Left ventricle myocardium superior (tissue), 1 donor: ENCODE measurements around the gene SDSL. TPM values are rescaled to one million over a fixed set of nuclear protein-coding genes. Genes with fewer than 3 reads are reported as not detected.

Source experiments
- ATAC-seq: fragments of 200-7000 bp; cut with Tn5 transposase; one replicate; pipeline ENCODE4 v1.9.1; 2020; ENCODE audit warnings: mild to moderate bottlenecking, moderate library complexity
- DNase-seq: peaks from one replicate; pipeline ENCODE4 v3.0.0-alpha.2; 2020
- intact Hi-C: fragments of 100-400 bp; cut with micrococcal nuclease; formaldehyde crosslinking; loops from one replicate; pipeline ENCODE4 v1.11.0; 2022
- long read RNA-seq: library from polyadenylated mRNA; unstranded; transcript quantifications from one replicate; pipeline ENCODE4 v2.0.0, GENCODE V29; 2021
- total RNA-seq: library from RNA; stranded (reverse); fragmentation: NEBNext Ultra II Directional; extraction: Animal tissue kit (Norgen Biotek cat#: 25700); gene quantifications from one replicate; pipeline ENCODE4 v1.2.1, GENCODE V29; 2021
- donor health status: DM: no; HTN: yes; CAD: no; lungs with severe emphysema.

SDSL gene
- total RNA-seq: 7.6 TPM
- long read RNA-seq, transcript SDSL-202 (8 exons, 1,449 nt): major isoform, 13 of 13 reads
- long read RNA-seq, partial matches to known transcripts: 0 of 13 reads
- long read RNA-seq, other reads (novel, unspliced or antisense): 0 of 13 reads

- intact Hi-C loops: loop anchor here (10.0 kb wide), 1 partner anchor 107 kb away; no protein-coding TSS in a partner anchor
- ATAC-seq (peak; percentile 89), DNase-seq (peak; percentile 68)
Measured at GRCh38 chr12:113422030-113422885, at the start of gene SDSL. Gene SDSL, plus strand, starts transcription at chr12:113422380. Its CDS starts 5,603 bp downstream, at chr12:113427983.

- ATAC-seq (no peak), DNase-seq (no peak)
- intact Hi-C loops: no loop called here
Measured at GRCh38 chr12:113373440-113373839, 48.7 kb upstream of the SDSL start.

- ATAC-seq (no peak), DNase-seq (no peak)
- intact Hi-C loops: no loop called here
Measured at GRCh38 chr12:113373969-113374368, 48.2 kb upstream of the SDSL start.

GRCh38 chr12:113374823-113375428 lies 47.3 kb upstream of the SDSL start:
- ATAC-seq: no peak
- intact Hi-C loops: no loop called here
- no peak for DNase-seq

- ATAC-seq (no peak), DNase-seq (no peak)
- intact Hi-C loops: no loop called here
Measured at GRCh38 chr12:113378291-113378690, 43.9 kb upstream of the SDSL start.

GRCh38 chr12:113381220-113381619 lies 41.0 kb upstream of the SDSL start:
- ATAC-seq: no peak
- DNase-seq: no peak
- intact Hi-C loops: no loop called here

GRCh38 chr12:113382206-113382605 lies 40.0 kb upstream of the SDSL start:
- intact Hi-C loops: no loop called here
- no peak for DNase-seq
- ATAC-seq: no peak

- no peak for DNase-seq
- intact Hi-C loops: no loop called here
- ATAC-seq: no peak
Measured at GRCh38 chr12:113384778-113385177, 37.4 kb upstream of the SDSL start.

- intact Hi-C loops: no loop called here
- no peak for ATAC-seq
- DNase-seq: no peak
Measured at GRCh38 chr12:113385282-113385882, 36.8 kb upstream of the SDSL start.

- intact Hi-C loops: no loop called here
- DNase-seq: no peak
- no peak for ATAC-seq
Measured at GRCh38 chr12:113386866-113387566, 35.2 kb upstream of the SDSL start.

GRCh38 chr12:113387631-113388030 lies 34.5 kb upstream of the SDSL start:
- DNase-seq (no peak), ATAC-seq (no peak)
- intact Hi-C loops: no loop called here

- no peak for DNase-seq
- intact Hi-C loops: no loop called here
- ATAC-seq: no peak
Measured at GRCh38 chr12:113388351-113388750, 33.8 kb upstream of the SDSL start.

GRCh38 chr12:113390064-113391043 lies 31.8 kb upstream of the SDSL start:
- intact Hi-C loops: no loop called here
- no peak for ATAC-seq
- DNase-seq: no peak

- ATAC-seq (no peak), DNase-seq (no peak)
- intact Hi-C loops: no loop called here
Measured at GRCh38 chr12:113391145-113391544, 31.0 kb upstream of the SDSL start.

GRCh38 chr12:113391650-113392337 lies 30.4 kb upstream of the SDSL start:
- intact Hi-C loops: no loop called here
- ATAC-seq (no peak), DNase-seq (no peak)

GRCh38 chr12:113392520-113392919 lies 29.7 kb upstream of the SDSL start:
- intact Hi-C loops: no loop called here
- ATAC-seq: no peak

GRCh38 chr12:113392988-113393579 lies 29.1 kb upstream of the SDSL start:
- peak; percentile 42 for DNase-seq
- intact Hi-C loops: no loop called here
- peak; percentile 26 for ATAC-seq

More at GRCh38 chr12:113392520-113392919, 29.7 kb upstream of the SDSL start:
- no peak for DNase-seq
